Activated CD4-positive, alpha-beta T cell treated with anti-CD3 and anti-CD28 coated beads, Interleukin-2, amount 50 U/mL, for 1 hour (primary cell): ENCODE measurements around the gene PTPRD.

Source experiments
- DNase-seq: peaks from one replicate; pipeline ENCODE4 v3.0.0-alpha.2; 2020

PTPRD gene

GRCh38 chr9:8265281-8265680, 2347.5 kb downstream of the PTPRD start:
- DNase-seq, result no peak
